Measurements from ENCODE around the gene FMN1. TPM values are rescaled to one million over a fixed set of nuclear protein-coding genes. Genes with fewer than 3 reads are reported as not detected.

FMN1 gene
- total RNA-seq, 2 donors from 2014 or later, result 13.7 to 17.1 TPM

DNA sequence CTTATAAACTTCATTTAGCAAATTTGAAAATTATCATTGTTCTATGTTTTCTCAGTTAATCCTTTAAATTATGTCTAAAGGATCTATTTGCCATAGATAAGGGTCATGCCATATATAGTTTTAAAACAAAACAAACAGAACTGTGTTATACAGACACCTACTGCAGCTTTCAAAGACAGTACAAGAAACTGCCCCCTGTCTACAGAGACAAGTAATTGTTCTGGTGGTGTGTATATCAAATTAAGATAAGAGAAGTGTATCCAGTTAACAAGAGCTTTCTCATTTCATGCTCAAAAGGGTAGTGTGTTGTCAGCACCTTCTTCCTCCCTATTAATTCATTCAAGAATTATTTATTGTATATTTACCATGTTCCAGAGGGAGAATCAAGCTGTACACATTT, 201.2 kb downstream of the FMN1 start:
- Histone ChIP-seq H3K27ac (no peak overlapping the region), H3K27me3 (no peaks in the 10 kb centered on the region), H3K9me3 (no peaks in the 10 kb centered on the region), H3K36me3 (replicated peaks in 1 of 2; ENCODE audit: insufficient read depth in 1 of 2, low read depth in 2 of 2) (no peaks in the 10 kb centered on the region), H3K4me3 (no peak overlapping the region), H3K4me1 (peaks cover 14% of the 10 kb centered on the region)
- no peak for ATAC-seq
- peak in 1 of 7 experiments; percentile 19 for TF ChIP-seq CTCF (IDR thresholded peaks at IDR 0.05)
- no peak for TF ChIP-seq POLR2A (IDR thresholded peaks at IDR 0.05)
- intact Hi-C loops (cut with DNase I), result no loop called here
- no peak for DNase-seq

DNA sequence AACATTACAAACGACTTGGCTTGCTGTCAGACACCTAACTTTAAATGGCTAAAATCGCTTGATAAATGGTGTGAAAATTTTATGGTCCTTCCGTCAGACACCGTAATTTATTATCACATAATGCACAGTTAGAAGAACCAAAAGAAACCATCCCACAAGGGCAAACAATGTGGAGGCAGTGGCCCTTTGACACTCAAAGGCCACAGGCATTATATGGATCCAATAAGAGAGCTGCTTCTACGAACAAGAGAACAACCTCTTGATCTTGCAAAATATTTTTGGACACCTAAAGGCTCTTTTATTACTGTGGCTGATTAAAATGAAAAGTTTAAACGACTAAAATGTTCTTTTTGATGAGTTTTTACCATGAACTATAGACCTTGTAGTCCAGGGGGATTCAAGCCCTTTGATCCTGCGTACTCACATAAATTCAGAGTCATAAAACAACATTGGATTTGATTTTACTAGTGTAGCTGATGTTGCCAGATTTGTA, 202.8 kb downstream of the FMN1 start:
- no peak for DNase-seq
- H3K4me1 ChIP-seq, result peaks cover 1% of the 10 kb centered on the region
- TF ChIP-seq POLR2A (IDR thresholded peaks at IDR 0.05) (no peak), CTCF (IDR thresholded peaks at IDR 0.05) (no peak)

GRCh38 chr15:32990071-32990470, 204.4 kb downstream of the FMN1 start:
- DNase-seq, result no peak
- no peaks in the 10 kb centered on the region for H3K4me1 ChIP-seq
- WGBS, 2 donors, result 82% methylated on average over 4 of the region's 4 CpGs
- TF ChIP-seq CTCF (IDR thresholded peaks at IDR 0.05) (no peak), POLR2A (IDR thresholded peaks at IDR 0.05) (no peak)
- H3K4me3 ChIP-seq, result no peak overlapping the region
- H3K27me3 ChIP-seq, result no peaks in the 10 kb centered on the region
- H3K9me3 ChIP-seq, result no peaks in the 10 kb centered on the region
- no peak for ATAC-seq
- no peak overlapping the region for H3K27ac ChIP-seq
- no peaks in the 10 kb centered on the region for H3K36me3 ChIP-seq (replicated peaks in 1 of 2; ENCODE audit: insufficient read depth in 1 of 2, low read depth in 2 of 2)
- intact Hi-C loops (cut with DNase I), result no loop called here

More for the DNA sequence above, 202.8 kb downstream of the FMN1 start:
- ATAC-seq, result no peak
- WGBS, 2 donors, result 64 to 72% methylated on average over 7 of the region's 7 CpGs
- no peaks in the 10 kb centered on the region for H3K36me3 ChIP-seq (replicated peaks in 1 of 2; ENCODE audit: insufficient read depth in 1 of 2, low read depth in 2 of 2)
- intact Hi-C loops (cut with DNase I), result no loop called here
- H3K4me3 ChIP-seq, result no peak overlapping the region
- H3K9me3 ChIP-seq, result no peaks in the 10 kb centered on the region
- no peaks in the 10 kb centered on the region for H3K27me3 ChIP-seq
- H3K27ac ChIP-seq, result no peak overlapping the region

- 24 to 25% methylated on average over 4 of the region's 4 CpGs for whole genome bisulfite sequencing, 2 donors
- Histone ChIP-seq H3K9me3 (no peaks in the 10 kb centered on the region), H3K36me3 (replicated peaks in 1 of 2; ENCODE audit: insufficient read depth in 1 of 2, low read depth in 2 of 2) (no peaks in the 10 kb centered on the region), H3K27me3 (no peaks in the 10 kb centered on the region), H3K4me3 (no peak overlapping the region), H3K27ac (no peak overlapping the region), H3K4me1 (no peaks in the 10 kb centered on the region)
- TF ChIP-seq CTCF (IDR thresholded peaks at IDR 0.05) (no peak), POLR2A (IDR thresholded peaks at IDR 0.05) (no peak)
- no peak for DNase-seq
- no peak for ATAC-seq
- intact Hi-C loops (cut with DNase I), result no loop called here
Measured at GRCh38 chr15:32987067-32987466, 207.4 kb downstream of the FMN1 start.

- H3K9me3 ChIP-seq, result no peaks in the 10 kb centered on the region
- no peaks in the 10 kb centered on the region for H3K36me3 ChIP-seq (replicated peaks in 1 of 2; ENCODE audit: insufficient read depth in 1 of 2, low read depth in 2 of 2)
- TF ChIP-seq CTCF (IDR thresholded peaks at IDR 0.05), result no peak
- TF ChIP-seq POLR2A (IDR thresholded peaks at IDR 0.05), result no peak
- no peak overlapping the region for H3K4me3 ChIP-seq
- H3K27ac ChIP-seq, result no peak overlapping the region
- no peaks in the 10 kb centered on the region for H3K4me1 ChIP-seq
- WGBS, 2 donors, result 61 to 90% methylated on average over 2 of the region's 2 CpGs
- intact Hi-C loops (cut with DNase I), result no loop called here
- no peaks in the 10 kb centered on the region for H3K27me3 ChIP-seq
- DNase-seq (no peak), ATAC-seq (no peak)
Measured at GRCh38 chr15:32986147-32986546, 208.4 kb downstream of the FMN1 start.

Data from body of pancreas (tissue), 4 donors.